ENCODE measurements around the gene KDM4B. TPM values are rescaled to one million over a fixed set of nuclear protein-coding genes. Genes with fewer than 3 reads are reported as not detected.

The KDM4B gene
- total and polyA plus RNA-seq, 4 donors, result 3.2 to 19.7 (median 12.9) TPM

GRCh38 chr19:4986471-4986891, 17.6 kb downstream of the KDM4B start:
- H3K4me3 ChIP-seq (ENCODE audit: low read depth in 1 of 3, low read length in 3 of 3), result no peak overlapping the region

More at GRCh38 chr19:4986471-4986891, 17.6 kb downstream of the KDM4B start:
- no peak overlapping the region for H3K9ac ChIP-seq (ENCODE audit: low read depth in 1 of 2, low read length in 2 of 2)
- peaks cover 0 to 16% (median 8%) of the 10 kb centered on the region in 4 donors for H3K4me1 ChIP-seq (ENCODE audit: control insufficient read depth in 4 of 4, insufficient read depth in 4 of 4, low read length in 3 of 4)
- 93% methylated on average over 19 of the region's 19 CpGs for WGBS
- H3K36me3 ChIP-seq (ENCODE audit: control insufficient read depth in 4 of 4, insufficient read depth in 3 of 4, low read depth in 1 of 4, low read length in 3 of 4), result peaks cover 0 to 7% (median 0%) of the 10 kb centered on the region in 4 donors
- no peak for TF ChIP-seq GABPA (IDR thresholded peaks at IDR 0.05 in 1 of 2, conservative IDR thresholded peaks at IDR 0.05 in 1 of 2)
- no peak for TF ChIP-seq RAD21 (IDR thresholded peaks at IDR 0.05)
- TF ChIP-seq ZBTB33 (IDR thresholded peaks at IDR 0.05), result no peak
- no peak for TF ChIP-seq MAX (IDR thresholded peaks at IDR 0.05)
- no peak for TF ChIP-seq FOXA2 (IDR thresholded peaks at IDR 0.05)
- TF ChIP-seq ATF3 (IDR thresholded peaks at IDR 0.05), result no peak
- no peak for TF ChIP-seq EGR1 (IDR thresholded peaks at IDR 0.05; ENCODE audit: low read depth in 2 of 2)
- TF ChIP-seq REST (IDR thresholded peaks at IDR 0.05), result no peak
- no peak for TF ChIP-seq RXRA (IDR thresholded peaks at IDR 0.05)
- TF ChIP-seq HNF4A (conservative IDR thresholded peaks at IDR 0.05), result no peak
- TF ChIP-seq CTCF (IDR thresholded peaks at IDR 0.05; ENCODE audit: low read depth, low read length, missing input control), result no peak
- TF ChIP-seq TAF1 (conservative IDR thresholded peaks at IDR 0.05), result no peak
- no peak for TF ChIP-seq JUND (IDR thresholded peaks at IDR 0.05)
- no peak for TF ChIP-seq NR2F2 (IDR thresholded peaks at IDR 0.05)
- no peak for TF ChIP-seq YY1 (IDR thresholded peaks at IDR 0.05)
- no peak for TF ChIP-seq HNF4G (IDR thresholded peaks at IDR 0.05)
- no peak for TF ChIP-seq FOXA1 (IDR thresholded peaks at IDR 0.05)
- TF ChIP-seq SP1 (IDR thresholded peaks at IDR 0.05), result no peak
- no peaks in the 10 kb centered on the region for H3K27me3 ChIP-seq (ENCODE audit: control insufficient read depth in 4 of 4, insufficient read depth in 4 of 4, low read length in 3 of 4)
- H3K9me3 ChIP-seq (ENCODE audit: control insufficient read depth in 4 of 4, low read length in 3 of 4), result no peaks in the 10 kb centered on the region
- H3K27ac ChIP-seq (ENCODE audit: low read depth in 1 of 2, low read length in 2 of 2), result no peak overlapping the region
- DNase-seq (ENCODE audit: low spot score), result no peak
